Peyer's patch (tissue), 4 donors: ENCODE measurements around the gene LAPTM5.

Experiments used
- POLR2A ChIP-seq, 2 donors: fragments of 450-650 bp; IDR thresholded peaks; one replicate each; pipeline ENCODE4 v1.5.1; 2017; ENCODE audit warnings: antibody characterized with exemption in 2 of 2, mild to moderate bottlenecking in 2 of 2, moderate library complexity in 2 of 2
- TF ChIP-seq, protein P1 (sequence below), 6 experiments: fragments of 450-650 bp in 4 of 6; fragments of 200-600 bp in 2 of 6; sonication (generic) in 1 of 6; IDR thresholded peaks; one replicate each; pipeline ENCODE4 v1.5.1; 2017 to 2019; ENCODE audit warnings: antibody characterized with exemption in 6 of 6, mild to moderate bottlenecking in 3 of 6, moderate library complexity in 1 of 6

DNA sequence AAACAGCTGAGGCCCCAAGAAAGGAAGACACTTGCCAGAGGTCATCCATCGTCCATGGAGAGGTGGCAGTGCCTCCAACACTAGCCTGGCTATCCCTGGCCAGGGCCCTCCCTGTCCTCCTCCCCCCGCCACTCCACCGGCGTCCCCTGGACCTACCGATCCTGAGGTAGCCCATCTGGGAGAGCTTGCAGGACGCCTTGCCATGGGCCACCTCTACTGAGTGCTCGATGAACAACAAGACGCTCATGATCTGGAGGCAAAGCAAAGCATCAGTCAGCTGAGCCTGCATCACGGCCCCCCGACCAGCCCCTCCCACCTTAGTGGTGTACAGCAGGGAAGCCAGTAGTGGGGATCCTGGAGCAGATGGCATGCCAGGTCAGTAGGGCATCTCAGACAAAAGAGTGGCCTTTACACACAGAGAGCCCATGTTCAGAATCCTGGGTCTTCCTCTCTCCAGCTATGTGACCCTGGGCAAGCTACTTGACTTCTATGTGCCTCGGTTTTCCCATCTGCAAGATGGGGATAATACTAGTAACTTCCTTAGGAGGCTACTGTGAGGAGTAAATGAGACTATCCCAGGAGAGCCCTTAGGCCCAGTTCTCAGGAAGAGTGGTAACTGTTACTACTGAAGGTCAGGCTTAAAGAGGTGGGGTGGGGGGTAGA, 15.1 kb downstream of the LAPTM5 start:
- TF ChIP-seq POLR2A (IDR thresholded peaks at IDR 0.05): no peak
- TF ChIP-seq, protein P1, sequence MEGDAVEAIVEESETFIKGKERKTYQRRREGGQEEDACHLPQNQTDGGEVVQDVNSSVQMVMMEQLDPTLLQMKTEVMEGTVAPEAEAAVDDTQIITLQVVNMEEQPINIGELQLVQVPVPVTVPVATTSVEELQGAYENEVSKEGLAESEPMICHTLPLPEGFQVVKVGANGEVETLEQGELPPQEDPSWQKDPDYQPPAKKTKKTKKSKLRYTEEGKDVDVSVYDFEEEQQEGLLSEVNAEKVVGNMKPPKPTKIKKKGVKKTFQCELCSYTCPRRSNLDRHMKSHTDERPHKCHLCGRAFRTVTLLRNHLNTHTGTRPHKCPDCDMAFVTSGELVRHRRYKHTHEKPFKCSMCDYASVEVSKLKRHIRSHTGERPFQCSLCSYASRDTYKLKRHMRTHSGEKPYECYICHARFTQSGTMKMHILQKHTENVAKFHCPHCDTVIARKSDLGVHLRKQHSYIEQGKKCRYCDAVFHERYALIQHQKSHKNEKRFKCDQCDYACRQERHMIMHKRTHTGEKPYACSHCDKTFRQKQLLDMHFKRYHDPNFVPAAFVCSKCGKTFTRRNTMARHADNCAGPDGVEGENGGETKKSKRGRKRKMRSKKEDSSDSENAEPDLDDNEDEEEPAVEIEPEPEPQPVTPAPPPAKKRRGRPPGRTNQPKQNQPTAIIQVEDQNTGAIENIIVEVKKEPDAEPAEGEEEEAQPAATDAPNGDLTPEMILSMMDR (IDR thresholded peaks at IDR 0.05): no peak
